Measurements from ENCODE around the gene FOXB1.
A peak's percentile ranks its signal among the peaks of the same experiment; 100 is the strongest.

The FOXB1 gene

GRCh38 chr15:60004846-60005351, 788 bp downstream of the FOXB1 start:
- no peaks in the 10 kb centered on the region for H3K36me3 ChIP-seq (replicated peaks; ENCODE audit: low read depth, low read length)
- H3K4me3 ChIP-seq (ENCODE audit: low read length) = 0 out of 2 replicates have a peak overlapping the region, but pooled peaks have one; percentile 77
- no peaks in the 10 kb centered on the region; the same call in 1 of the 2 replicates for H3K79me2 ChIP-seq (ENCODE audit: low read length)
- H3K4me1 ChIP-seq (ENCODE audit: low read length) = peaks cover 41% of the 10 kb centered on the region
- peak overlapping the region; percentile 87 for H3K4me2 ChIP-seq (ENCODE audit: low read length)
- no peaks in the 10 kb centered on the region for H3K27me3 ChIP-seq (ENCODE audit: low read depth, low read length)
- no peaks in the 10 kb centered on the region for H3K9me3 ChIP-seq (ENCODE audit: insufficient read depth, low read length)
- H3K27ac ChIP-seq (ENCODE audit: low read length) = no peak overlapping the region
- TF ChIP-seq EZH2phosphoT487 (IDR thresholded peaks at IDR 0.05; ENCODE audit: low read depth) = no peak
- TF ChIP-seq, protein P1, sequence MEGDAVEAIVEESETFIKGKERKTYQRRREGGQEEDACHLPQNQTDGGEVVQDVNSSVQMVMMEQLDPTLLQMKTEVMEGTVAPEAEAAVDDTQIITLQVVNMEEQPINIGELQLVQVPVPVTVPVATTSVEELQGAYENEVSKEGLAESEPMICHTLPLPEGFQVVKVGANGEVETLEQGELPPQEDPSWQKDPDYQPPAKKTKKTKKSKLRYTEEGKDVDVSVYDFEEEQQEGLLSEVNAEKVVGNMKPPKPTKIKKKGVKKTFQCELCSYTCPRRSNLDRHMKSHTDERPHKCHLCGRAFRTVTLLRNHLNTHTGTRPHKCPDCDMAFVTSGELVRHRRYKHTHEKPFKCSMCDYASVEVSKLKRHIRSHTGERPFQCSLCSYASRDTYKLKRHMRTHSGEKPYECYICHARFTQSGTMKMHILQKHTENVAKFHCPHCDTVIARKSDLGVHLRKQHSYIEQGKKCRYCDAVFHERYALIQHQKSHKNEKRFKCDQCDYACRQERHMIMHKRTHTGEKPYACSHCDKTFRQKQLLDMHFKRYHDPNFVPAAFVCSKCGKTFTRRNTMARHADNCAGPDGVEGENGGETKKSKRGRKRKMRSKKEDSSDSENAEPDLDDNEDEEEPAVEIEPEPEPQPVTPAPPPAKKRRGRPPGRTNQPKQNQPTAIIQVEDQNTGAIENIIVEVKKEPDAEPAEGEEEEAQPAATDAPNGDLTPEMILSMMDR (IDR thresholded peaks at IDR 0.05; ENCODE audit: low read depth, low read length) = no peak
- no peak overlapping the region for H2AFZ ChIP-seq (ENCODE audit: low read depth, low read length)
- H3K9ac ChIP-seq (ENCODE audit: low read length) = no peak overlapping the region
- H4K20me1 ChIP-seq (ENCODE audit: insufficient read depth, low read length) = no peaks in the 10 kb centered on the region

DNA sequence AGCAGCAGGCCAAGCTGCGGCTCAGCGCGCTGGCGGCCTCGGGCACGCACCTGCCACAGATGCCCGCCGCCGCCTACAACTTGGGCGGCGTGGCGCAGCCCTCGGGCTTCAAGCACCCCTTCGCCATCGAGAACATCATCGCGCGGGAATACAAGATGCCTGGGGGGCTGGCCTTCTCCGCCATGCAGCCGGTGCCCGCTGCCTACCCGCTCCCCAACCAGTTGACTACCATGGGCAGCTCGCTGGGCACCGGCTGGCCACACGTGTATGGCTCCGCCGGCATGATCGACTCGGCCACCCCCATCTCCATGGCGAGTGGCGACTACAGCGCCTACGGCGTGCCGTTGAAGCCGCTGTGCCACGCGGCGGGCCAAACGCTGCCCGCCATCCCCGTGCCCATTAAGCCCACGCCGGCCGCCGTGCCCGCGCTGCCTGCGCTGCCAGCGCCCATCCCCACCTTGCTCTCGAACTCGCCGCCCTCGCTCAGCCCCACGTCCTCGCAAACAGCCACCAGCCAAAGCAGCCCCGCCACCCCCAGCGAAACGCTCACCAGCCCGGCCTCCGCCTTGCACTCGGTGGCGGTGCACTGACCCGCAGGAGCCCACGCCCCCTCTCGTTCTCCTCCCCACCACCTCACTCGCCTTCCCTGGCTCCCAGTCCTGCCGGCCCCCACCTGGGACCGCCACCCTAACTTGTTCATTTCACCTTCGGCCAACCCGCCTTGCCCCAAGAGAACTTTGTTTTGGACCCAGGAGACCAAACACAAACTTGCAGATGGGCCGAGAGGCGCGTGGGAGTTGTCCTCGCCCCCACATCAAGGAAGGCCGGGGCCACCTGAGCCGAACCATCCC, 1.5 kb downstream of the FOXB1 start:
- TF ChIP-seq EZH2phosphoT487 (IDR thresholded peaks at IDR 0.05; ENCODE audit: low read depth) = no peak
- TF ChIP-seq, protein P1 (IDR thresholded peaks at IDR 0.05; ENCODE audit: low read depth, low read length) = no peak
- H3K9ac ChIP-seq (ENCODE audit: low read length) = peak overlapping the region; percentile 85
- peak overlapping the region; percentile 96 for H3K4me2 ChIP-seq (ENCODE audit: low read length)
- peak overlapping the region; percentile 59 for H2AFZ ChIP-seq (ENCODE audit: low read depth, low read length)
- peak overlapping the region; percentile 85 for H3K4me3 ChIP-seq (ENCODE audit: low read length)
- no peaks in the 10 kb centered on the region for H4K20me1 ChIP-seq (ENCODE audit: insufficient read depth, low read length)
- no peaks in the 10 kb centered on the region; the same call in 1 of the 2 replicates for H3K79me2 ChIP-seq (ENCODE audit: low read length)
- peaks cover 41% of the 10 kb centered on the region for H3K4me1 ChIP-seq (ENCODE audit: low read length)
- no peaks in the 10 kb centered on the region for H3K9me3 ChIP-seq (ENCODE audit: insufficient read depth, low read length)
- H3K36me3 ChIP-seq (replicated peaks; ENCODE audit: low read depth, low read length) = no peaks in the 10 kb centered on the region
- peak overlapping the region; percentile 54 for H3K27ac ChIP-seq (ENCODE audit: low read length)
- no peaks in the 10 kb centered on the region for H3K27me3 ChIP-seq (ENCODE audit: low read depth, low read length)

DNA sequence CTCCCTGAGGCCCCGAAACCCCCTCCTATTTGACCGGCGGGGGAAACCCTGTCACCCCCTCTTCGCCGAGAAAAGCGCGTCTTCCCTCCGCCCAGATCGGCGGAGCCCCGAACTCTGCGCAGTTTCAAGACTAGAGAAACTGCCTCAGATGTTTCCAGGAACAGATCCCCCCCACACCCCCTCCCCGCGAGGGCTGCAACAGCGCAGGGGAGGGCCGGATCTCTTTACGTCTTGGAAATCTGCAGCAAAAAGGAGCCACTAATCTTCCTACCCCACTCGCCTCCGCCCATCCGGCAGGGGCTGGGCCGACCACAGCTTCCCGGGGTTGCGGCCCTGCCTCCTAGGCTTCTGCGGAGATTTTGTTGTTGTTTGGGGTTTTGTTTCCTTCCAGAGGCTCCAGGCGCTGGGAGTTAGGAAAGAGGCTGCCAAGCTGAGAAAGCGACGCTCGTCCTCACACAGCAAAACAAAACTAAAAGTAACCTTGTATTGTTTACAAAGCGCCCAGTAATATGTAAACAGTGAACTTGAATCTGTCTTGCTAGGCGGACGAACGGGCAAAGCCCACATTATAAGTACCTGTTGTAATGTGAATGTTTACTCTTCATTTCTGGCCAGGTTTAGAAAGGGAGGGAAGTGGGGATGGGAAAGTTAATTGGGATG, 2.2 kb downstream of the FOXB1 start:
- Histone ChIP-seq H4K20me1 (ENCODE audit: insufficient read depth, low read length) (no peaks in the 10 kb centered on the region), H3K9ac (ENCODE audit: low read length) (peak overlapping the region; percentile 85), H2AFZ (ENCODE audit: low read depth, low read length) (peak overlapping the region; percentile 59), H3K27me3 (ENCODE audit: low read depth, low read length) (no peaks in the 10 kb centered on the region), H3K9me3 (ENCODE audit: insufficient read depth, low read length) (no peaks in the 10 kb centered on the region), H3K36me3 (replicated peaks; ENCODE audit: low read depth, low read length) (no peaks in the 10 kb centered on the region), H3K27ac (ENCODE audit: low read length) (peak overlapping the region; percentile 54), H3K4me1 (ENCODE audit: low read length) (peaks cover 41% of the 10 kb centered on the region), H3K79me2 (ENCODE audit: low read length) (no peaks in the 10 kb centered on the region; the same call in 1 of the 2 replicates), H3K4me2 (ENCODE audit: low read length) (peak overlapping the region; percentile 96), H3K4me3 (ENCODE audit: low read length) (peak overlapping the region; percentile 85)
- TF ChIP-seq, protein P1 (IDR thresholded peaks at IDR 0.05; ENCODE audit: low read depth, low read length) = no peak
- TF ChIP-seq EZH2phosphoT487 (IDR thresholded peaks at IDR 0.05; ENCODE audit: low read depth) = no peak

GRCh38 chr15:60006873-60007272, 2.8 kb downstream of the FOXB1 start:
- no peaks in the 10 kb centered on the region for H4K20me1 ChIP-seq (ENCODE audit: insufficient read depth, low read length)
- H2AFZ ChIP-seq (ENCODE audit: low read depth, low read length) = peak overlapping the region; percentile 59; the same call in 1 of the 2 replicates
- TF ChIP-seq EZH2phosphoT487 (IDR thresholded peaks at IDR 0.05; ENCODE audit: low read depth) = no peak
- TF ChIP-seq, protein P1 (IDR thresholded peaks at IDR 0.05; ENCODE audit: low read depth, low read length) = no peak
- H3K27me3 ChIP-seq (ENCODE audit: low read depth, low read length) = peaks cover 2% of the 10 kb centered on the region; the same call in 1 of the 2 replicates
- H3K27ac ChIP-seq (ENCODE audit: low read length) = no peak overlapping the region
- no peaks in the 10 kb centered on the region for H3K36me3 ChIP-seq (replicated peaks; ENCODE audit: low read depth, low read length)
- H3K4me1 ChIP-seq (ENCODE audit: low read length) = peaks cover 41% of the 10 kb centered on the region
- H3K9me3 ChIP-seq (ENCODE audit: insufficient read depth, low read length) = no peaks in the 10 kb centered on the region
- no peaks in the 10 kb centered on the region; the same call in 1 of the 2 replicates for H3K79me2 ChIP-seq (ENCODE audit: low read length)
- H3K4me2 ChIP-seq (ENCODE audit: low read length) = peak overlapping the region; percentile 96
- H3K9ac ChIP-seq (ENCODE audit: low read length) = peak overlapping the region; percentile 85
- peak overlapping the region; percentile 85 for H3K4me3 ChIP-seq (ENCODE audit: low read length)
